Activated CD4-positive, alpha-beta T cell treated with anti-CD3 and anti-CD28 coated beads for 36 hours (primary cell): ENCODE results near the gene GTPBP10. TPM values are rescaled to one million over a fixed set of nuclear protein-coding genes. Genes with fewer than 3 reads are reported as not detected.
"Not testable (repeated sequence)": the region's sequence is repeated elsewhere in the genome, so short reads cannot be mapped to it uniquely, and the experiment has no call there.

Source experiments
- ATAC-seq: fragments of 200-7000 bp; cut with Tn5 transposase; one replicate; pipeline ENCODE4 v1.10.0; 2021; ENCODE audit warnings: mild to moderate bottlenecking, moderate library complexity
- CTCF ChIA-PET: fragments of 350-600 bp; sonication (Branson Sonifier 250); formaldehyde crosslinking; loops from one replicate; lab custom pipeline; 2021; ENCODE audit warnings: antibody characterized with exemption; lab: Charles Lee
- POLR2A ChIA-PET: fragments of 350-600 bp; sonication (Branson Sonifier 250); formaldehyde crosslinking; loops from one replicate; lab custom pipeline; 2021; ENCODE audit warnings: antibody characterized with exemption, inconsistent platforms; lab: Charles Lee
- DNase-seq: peaks from one replicate; pipeline ENCODE4 v3.0.0-alpha.2; 2020
- H3K27ac Mint-ChIP-seq: one replicate; pipeline ENCODE4 v1.8.0; 2021; ENCODE audit warnings: mixed read lengths
- H3K27me3 Mint-ChIP-seq: one replicate; pipeline ENCODE4 v1.8.0; 2021; ENCODE audit warnings: mixed read lengths
- H3K36me3 Mint-ChIP-seq: one replicate; pipeline ENCODE4 v1.8.0; 2021; ENCODE audit warnings: low read depth, mixed read lengths
- H3K4me1 Mint-ChIP-seq: one replicate; pipeline ENCODE4 v1.8.0; 2021; ENCODE audit warnings: mixed read lengths
- H3K4me3 Mint-ChIP-seq: one replicate; pipeline ENCODE4 v1.8.0; 2021; ENCODE audit warnings: mild to moderate bottlenecking, moderate library complexity, mixed read lengths
- H3K9me3 Mint-ChIP-seq: one replicate; pipeline ENCODE4 v1.8.0; 2021; ENCODE audit warnings: low read depth, mixed read lengths
- intact Hi-C, 2 experiments: fragments of 100-400 bp; cut with DNase I in 1 of 2; cut with micrococcal nuclease in 1 of 2; formaldehyde crosslinking; loops; one replicate each; pipeline versions ENCODE4 v1.14.2 to v1.15.1; 2022 to 2024; cut with DNase I, micrococcal nuclease
- total RNA-seq, 2 experiments: library from RNA; stranded (reverse); gene quantifications; one replicate each; pipeline ENCODE4 v1.2.3, GENCODE V29; 2021

The GTPBP10 gene
- total RNA-seq, 2 experiments from 2014 or later: 40.8 to 42.5 TPM

DNA sequence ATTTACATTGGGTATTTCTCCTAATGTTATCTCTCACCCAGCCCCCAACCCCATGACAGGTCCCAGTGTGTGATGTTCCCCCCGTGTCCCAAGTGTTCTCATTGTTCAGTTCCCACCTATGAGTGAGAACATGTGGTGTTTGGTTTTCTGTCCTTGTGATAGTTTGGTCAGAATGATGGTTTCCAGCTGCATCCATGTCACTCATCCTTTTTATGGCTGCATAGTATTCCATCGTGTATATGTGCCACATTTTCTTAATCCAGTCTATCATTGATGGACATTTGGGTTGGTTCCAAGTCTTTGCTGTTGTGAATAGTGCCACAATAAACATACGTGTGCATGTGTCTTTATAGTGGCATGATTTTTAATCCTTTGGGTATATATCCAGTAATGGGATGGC, 3.5 kb downstream of the GTPBP10 start:
- H3K4me3 Mint-ChIP-seq, CTCF ChIA-PET, H3K27ac Mint-ChIP-seq, DNase-seq, H3K27me3 Mint-ChIP-seq, ATAC-seq, intact Hi-C loops, H3K9me3 Mint-ChIP-seq: not testable (repeated sequence)
- Mint-ChIP-seq H3K4me1 (peaks cover 41% of the 10 kb centered on the region), H3K36me3 (peaks cover 38% of the 10 kb centered on the region)
- POLR2A ChIA-PET: interaction anchor here (0.6 kb wide), 1 partner anchor 752 kb away, joined by 7 read pairs; no protein-coding TSS in a partner anchor

- H3K27ac Mint-ChIP-seq: no peak overlapping the region
- peaks cover 33% of the 10 kb centered on the region for H3K4me1 Mint-ChIP-seq
- no peak overlapping the region for H3K4me3 Mint-ChIP-seq
- ChIA-PET POLR2A (no interaction called here), CTCF (interaction anchor here (0.5 to 1.0 kb wide), 4 partner anchors 23 to 80 kb away, joined by 3 to 4 read pairs (median 4); no protein-coding TSS in a partner anchor)
- intact Hi-C loops: no loop called here
- H3K27me3 Mint-ChIP-seq: no peaks in the 10 kb centered on the region
- DNase-seq: no peak
- ATAC-seq: no peak
- peaks cover 52% of the 10 kb centered on the region for H3K36me3 Mint-ChIP-seq
- peaks cover 4% of the 10 kb centered on the region for H3K9me3 Mint-ChIP-seq
Observed at GRCh38 chr7:90351987-90352386, 5.5 kb downstream of the GTPBP10 start.

DNA sequence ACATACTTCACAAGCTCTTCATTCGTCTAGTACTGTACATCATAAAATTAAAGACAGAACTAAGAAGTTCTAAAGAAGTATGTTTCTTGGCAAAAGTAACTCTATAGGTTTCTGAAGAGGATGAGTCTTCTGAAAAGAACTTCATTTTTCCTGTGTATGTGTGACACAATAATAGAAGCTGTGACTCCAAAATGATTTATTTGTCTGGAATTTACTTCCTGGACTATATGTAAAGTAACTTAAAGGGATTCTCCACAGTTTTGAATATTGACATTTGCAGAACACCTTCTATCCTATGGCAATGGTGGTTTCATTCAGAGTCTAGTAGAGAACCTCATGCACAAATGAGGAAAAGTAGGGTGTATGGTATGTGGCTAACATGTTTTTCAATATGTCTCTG, 36.9 kb downstream of the GTPBP10 start:
- intact Hi-C loops: no loop called here

DNA sequence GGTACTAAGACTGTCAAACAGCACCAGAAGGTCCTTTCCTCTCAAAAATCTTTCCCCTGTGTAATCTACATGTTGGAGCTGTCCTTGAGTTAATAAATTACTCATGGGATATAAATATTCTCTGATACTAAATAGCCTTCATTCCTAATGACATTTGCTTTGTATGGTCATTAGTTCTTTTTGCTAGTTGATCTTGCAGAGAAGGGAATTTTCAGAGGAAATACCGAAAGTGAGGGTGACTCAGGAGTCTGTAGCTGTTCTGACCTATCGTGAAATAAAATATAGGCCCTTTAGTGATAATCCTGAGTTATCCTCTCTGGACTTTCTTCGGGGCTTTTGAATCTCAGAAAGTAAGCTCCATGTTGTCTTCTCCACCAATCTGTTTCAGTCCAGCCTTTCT, 37.3 kb downstream of the GTPBP10 start:
- CTCF ChIA-PET: interaction anchor here (0.6 kb wide), 1 partner anchor 44 kb away, joined by 3 read pairs; no protein-coding TSS in a partner anchor
- Mint-ChIP-seq H3K9me3 (no peaks in the 10 kb centered on the region), H3K27me3 (no peaks in the 10 kb centered on the region), H3K4me3 (no peak overlapping the region), H3K27ac (no peak overlapping the region), H3K4me1 (no peaks in the 10 kb centered on the region), H3K36me3 (peaks cover 57% of the 10 kb centered on the region)
- intact Hi-C loops: no loop called here
- DNase-seq: no peak
- no peak for ATAC-seq
- POLR2A ChIA-PET: no interaction called here

More for the DNA sequence above, 36.9 kb downstream of the GTPBP10 start:
- Mint-ChIP-seq H3K9me3 (no peaks in the 10 kb centered on the region), H3K36me3 (peaks cover 58% of the 10 kb centered on the region), H3K27me3 (no peaks in the 10 kb centered on the region), H3K4me1 (no peaks in the 10 kb centered on the region), H3K4me3 (no peak overlapping the region), H3K27ac (no peak overlapping the region)
- DNase-seq (no peak), ATAC-seq (no peak)
- POLR2A ChIA-PET: no interaction called here
- CTCF ChIA-PET: interaction anchor here (0.6 kb wide), 1 partner anchor 43 kb away, joined by 3 read pairs; no protein-coding TSS in a partner anchor

- ATAC-seq: no peak
- H3K27me3 Mint-ChIP-seq: no peaks in the 10 kb centered on the region
- no peak overlapping the region for H3K27ac Mint-ChIP-seq
- H3K4me1 Mint-ChIP-seq: no peaks in the 10 kb centered on the region
- intact Hi-C loops: no loop called here
- CTCF ChIA-PET: no interaction called here
- DNase-seq: no peak
- POLR2A ChIA-PET: no interaction called here
- no peak overlapping the region for H3K4me3 Mint-ChIP-seq
- H3K9me3 Mint-ChIP-seq: no peaks in the 10 kb centered on the region
- H3K36me3 Mint-ChIP-seq: peaks cover 54% of the 10 kb centered on the region
Observed at GRCh38 chr7:90384433-90384832, 37.9 kb downstream of the GTPBP10 start.

- ATAC-seq (no peak), DNase-seq (no peak)
- H3K27me3 Mint-ChIP-seq: no peaks in the 10 kb centered on the region
- H3K4me1 Mint-ChIP-seq: no peaks in the 10 kb centered on the region
- no peak overlapping the region for H3K27ac Mint-ChIP-seq
- CTCF ChIA-PET: no interaction called here
- H3K4me3 Mint-ChIP-seq: no peak overlapping the region
- H3K9me3 Mint-ChIP-seq: peaks cover 4% of the 10 kb centered on the region
- POLR2A ChIA-PET: no interaction called here
- intact Hi-C loops: no loop called here
- peaks cover 39% of the 10 kb centered on the region for H3K36me3 Mint-ChIP-seq
Observed at GRCh38 chr7:90387470-90388240, 41.1 kb downstream of the GTPBP10 start.

DNA sequence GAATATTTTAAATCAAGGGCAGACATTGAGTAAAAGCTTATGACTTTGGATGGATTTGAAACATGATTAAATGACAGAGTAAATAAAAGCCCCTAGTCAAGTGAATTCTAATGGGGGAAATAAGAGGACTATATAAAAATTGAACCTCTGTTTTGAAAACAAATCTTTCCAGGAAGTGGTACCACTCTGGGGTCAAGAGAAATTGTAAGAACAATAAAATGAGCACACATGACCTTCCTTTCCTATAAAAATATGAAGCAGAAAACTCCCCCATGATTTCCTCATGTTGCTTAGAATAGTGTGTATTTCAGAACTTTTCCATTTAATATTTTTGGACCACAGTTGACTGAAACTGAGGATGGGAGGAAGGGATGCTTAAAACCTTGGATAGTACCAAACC, 44.4 kb downstream of the GTPBP10 start:
- Mint-ChIP-seq H3K27me3 (no peaks in the 10 kb centered on the region), H3K36me3 (peaks cover 24% of the 10 kb centered on the region), H3K27ac (no peak overlapping the region), H3K9me3 (peaks cover 12% of the 10 kb centered on the region), H3K4me1 (no peaks in the 10 kb centered on the region), H3K4me3 (no peak overlapping the region)
- POLR2A ChIA-PET: no interaction called here
- intact Hi-C loops: no loop called here
- DNase-seq: no peak
- no peak for ATAC-seq
- CTCF ChIA-PET: interaction anchor here (0.6 to 1.4 kb wide), 3 partner anchors 10 to 100 kb away, joined by 3 to 7 read pairs (median 3); no protein-coding TSS in a partner anchor

- Mint-ChIP-seq H3K9me3 (peaks cover 16% of the 10 kb centered on the region), H3K36me3 (peaks cover 23% of the 10 kb centered on the region), H3K4me3 (no peak overlapping the region), H3K4me1 (no peaks in the 10 kb centered on the region), H3K27me3 (no peaks in the 10 kb centered on the region), H3K27ac (no peak overlapping the region)
- ChIA-PET CTCF (no interaction called here), POLR2A (no interaction called here)
- intact Hi-C loops: no loop called here
- ATAC-seq (no peak), DNase-seq (no peak)
Observed at GRCh38 chr7:90391488-90391887, 45.0 kb downstream of the GTPBP10 start.

- no peak overlapping the region for H3K27ac Mint-ChIP-seq
- ChIA-PET POLR2A (no interaction called here), CTCF (no interaction called here)
- peaks cover 39% of the 10 kb centered on the region for H3K9me3 Mint-ChIP-seq
- H3K36me3 Mint-ChIP-seq: peaks cover 13% of the 10 kb centered on the region
- no peaks in the 10 kb centered on the region for H3K4me1 Mint-ChIP-seq
- H3K4me3 Mint-ChIP-seq: no peak overlapping the region
- intact Hi-C loops: no loop called here
- no peak for ATAC-seq
- no peak for DNase-seq
- H3K27me3 Mint-ChIP-seq: no peaks in the 10 kb centered on the region
Observed at GRCh38 chr7:90396420-90396819, 49.9 kb downstream of the GTPBP10 start.

- intact Hi-C loops: no loop called here
- Mint-ChIP-seq H3K27ac (no peak overlapping the region), H3K9me3 (peaks cover 22% of the 10 kb centered on the region), H3K27me3 (no peaks in the 10 kb centered on the region), H3K4me1 (peaks cover 11% of the 10 kb centered on the region), H3K4me3 (no peak overlapping the region), H3K36me3 (peaks cover 3% of the 10 kb centered on the region)
- ATAC-seq (no peak), DNase-seq (no peak)
- ChIA-PET CTCF (no interaction called here), POLR2A (no interaction called here)
Observed at GRCh38 chr7:90401989-90402388, 55.5 kb downstream of the GTPBP10 start.

GRCh38 chr7:90402785-90403173, 56.3 kb downstream of the GTPBP10 start:
- intact Hi-C loops: loop anchor here (1.0 kb wide), 2 partner anchors 22 to 56 kb away; partner anchors contain the start of gene GTPBP10 (in 2 of the 2)

More at GRCh38 chr7:90402785-90403173, 56.3 kb downstream of the GTPBP10 start:
- Mint-ChIP-seq H3K4me3 (peak overlapping the region; percentile 96), H3K27me3 (no peaks in the 10 kb centered on the region), H3K27ac (peak overlapping the region; percentile 97), H3K9me3 (peaks cover 18% of the 10 kb centered on the region), H3K36me3 (peaks cover 3% of the 10 kb centered on the region), H3K4me1 (peaks cover 11% of the 10 kb centered on the region)
- ChIA-PET POLR2A (no interaction called here), CTCF (interaction anchor here (0.6 to 1.1 kb wide), 4 partner anchors 9 to 249 kb away, joined by 3 to 4 read pairs (median 4); partner anchors contain the start of gene STEAP1)
- DNase-seq (no peak), ATAC-seq (no peak)
